HG03159 (cell line): Measurements from ENCODE around the gene SSC5D.

ENCODE experiments used
- ATAC-seq: cut with Tn5 transposase; IDR thresholded peaks from one replicate; pipeline ENCODE4 v1.9.1; 2021; ENCODE audit warnings: mild to moderate bottlenecking, moderate library complexity; ENCODE audit not compliant: unreplicated experiment

SSC5D gene

DNA sequence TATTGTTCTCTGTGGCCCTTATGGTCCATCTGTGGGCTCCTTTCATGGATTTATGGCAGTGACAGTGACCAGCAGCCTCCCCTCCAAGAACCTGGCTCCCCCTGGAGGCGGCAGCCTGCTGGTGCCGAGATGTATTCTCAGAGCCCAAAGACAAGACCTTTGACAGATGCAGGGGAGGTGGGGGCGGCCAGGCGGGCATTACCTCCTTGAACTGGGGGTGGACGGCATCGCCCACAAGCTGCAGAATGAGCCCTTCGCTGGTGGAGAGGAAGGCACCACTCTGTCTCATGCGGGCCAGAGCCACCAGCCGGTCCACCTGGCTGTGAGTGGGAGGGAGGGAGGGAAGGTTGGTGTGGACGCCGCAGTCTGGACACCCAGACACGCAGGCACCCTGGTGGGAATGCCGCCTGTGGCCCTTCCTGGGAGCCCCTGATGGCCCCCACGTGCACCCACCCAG lies 33.4 kb upstream of the SSC5D start:
- no peak for ATAC-seq

- no peak for ATAC-seq
Measured at GRCh38 chr19:55455576-55456235, 32.5 kb upstream of the SSC5D start.

DNA sequence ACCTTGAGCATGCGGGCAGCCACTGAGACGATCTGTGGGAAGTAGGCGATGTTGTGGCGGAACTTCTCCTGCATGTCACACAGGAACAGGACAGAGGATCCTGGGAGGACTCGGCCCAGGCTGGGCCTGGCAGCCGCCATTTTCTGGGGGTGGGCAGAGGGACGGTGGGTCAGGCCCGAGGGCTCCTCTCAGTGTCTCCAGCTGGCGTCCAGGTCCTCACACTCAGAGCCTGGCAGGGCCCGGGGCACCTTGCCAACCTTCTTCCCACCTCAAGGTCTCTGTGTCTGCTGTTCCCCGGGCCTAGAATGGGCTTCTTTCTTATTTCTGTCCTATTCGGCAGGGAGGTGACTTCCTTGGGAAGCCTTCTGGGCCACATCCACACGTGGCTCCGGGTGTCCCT lies 31.9 kb upstream of the SSC5D start:
- no peak for ATAC-seq

DNA sequence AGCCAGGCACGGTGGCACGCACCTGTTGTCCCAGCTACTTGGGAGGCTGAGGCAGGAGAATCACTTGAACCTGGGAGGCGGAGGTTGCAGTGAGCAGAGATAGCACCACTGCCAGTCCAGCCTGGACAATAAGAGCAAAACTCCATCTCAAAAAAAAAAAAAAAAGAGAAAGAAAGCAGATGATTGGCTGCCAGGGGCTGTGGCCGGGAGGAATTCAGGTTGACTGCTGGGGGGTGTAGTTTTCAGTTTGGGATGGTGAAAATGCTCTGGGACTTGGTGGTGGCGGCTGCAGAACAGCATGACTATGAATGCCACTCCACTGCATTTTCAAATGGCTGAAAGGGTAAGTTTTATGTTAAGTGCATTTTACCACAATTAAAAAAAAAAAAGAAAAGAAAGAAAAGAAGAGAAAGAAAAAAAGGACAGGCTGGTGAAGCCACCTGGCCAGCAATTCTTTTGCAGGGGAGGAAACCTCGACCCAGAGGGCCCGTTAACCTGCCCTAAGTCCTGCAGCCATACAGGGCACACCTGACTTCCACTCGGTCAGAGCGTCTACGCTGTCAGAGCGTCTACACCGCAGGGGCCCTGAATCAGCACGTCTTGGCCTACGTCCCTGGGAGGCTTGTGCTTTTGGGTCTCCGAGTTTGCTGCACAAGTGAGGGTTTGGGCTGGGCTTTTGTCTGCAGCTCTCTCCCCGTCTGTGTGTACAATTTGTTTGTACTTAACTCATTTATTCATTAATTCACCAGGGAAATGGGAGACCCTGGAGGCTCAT lies 30.4 kb upstream of the SSC5D start:
- ATAC-seq: no peak

- ATAC-seq: no peak
Measured at GRCh38 chr19:55459551-55459949, 28.7 kb upstream of the SSC5D start.

- no peak for ATAC-seq
Measured at GRCh38 chr19:55459950-55460657, 28.1 kb upstream of the SSC5D start.

DNA sequence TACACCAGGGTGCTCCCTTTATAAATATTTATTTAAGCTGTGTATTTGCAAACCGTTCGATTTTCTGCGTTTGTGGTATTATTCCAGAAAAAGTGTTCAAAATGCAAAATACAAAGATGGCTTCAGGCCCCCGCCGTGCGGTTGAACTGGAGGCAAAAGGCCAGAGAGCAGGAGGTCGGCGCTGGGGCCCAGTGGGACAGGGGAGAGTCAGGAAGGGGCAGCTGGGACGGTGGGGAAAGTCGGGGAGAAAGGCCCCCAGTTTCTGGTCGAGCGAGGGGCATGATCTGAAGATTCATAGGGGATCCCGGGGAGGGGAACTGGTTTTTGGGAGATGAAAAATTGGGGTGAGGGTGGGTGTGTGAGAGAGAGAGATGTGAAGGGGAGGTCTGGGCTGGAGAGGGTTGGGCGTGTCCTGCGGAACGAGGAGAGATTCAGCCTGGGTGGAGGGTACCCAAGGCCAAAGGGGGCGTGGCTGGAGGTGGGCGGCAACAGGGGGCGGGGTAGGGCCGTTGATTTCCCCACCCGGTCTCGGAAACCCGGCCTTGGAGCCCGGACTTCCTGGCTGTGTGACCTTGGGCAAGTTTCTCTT lies 27.5 kb upstream of the SSC5D start:
- ATAC-seq: no peak

DNA sequence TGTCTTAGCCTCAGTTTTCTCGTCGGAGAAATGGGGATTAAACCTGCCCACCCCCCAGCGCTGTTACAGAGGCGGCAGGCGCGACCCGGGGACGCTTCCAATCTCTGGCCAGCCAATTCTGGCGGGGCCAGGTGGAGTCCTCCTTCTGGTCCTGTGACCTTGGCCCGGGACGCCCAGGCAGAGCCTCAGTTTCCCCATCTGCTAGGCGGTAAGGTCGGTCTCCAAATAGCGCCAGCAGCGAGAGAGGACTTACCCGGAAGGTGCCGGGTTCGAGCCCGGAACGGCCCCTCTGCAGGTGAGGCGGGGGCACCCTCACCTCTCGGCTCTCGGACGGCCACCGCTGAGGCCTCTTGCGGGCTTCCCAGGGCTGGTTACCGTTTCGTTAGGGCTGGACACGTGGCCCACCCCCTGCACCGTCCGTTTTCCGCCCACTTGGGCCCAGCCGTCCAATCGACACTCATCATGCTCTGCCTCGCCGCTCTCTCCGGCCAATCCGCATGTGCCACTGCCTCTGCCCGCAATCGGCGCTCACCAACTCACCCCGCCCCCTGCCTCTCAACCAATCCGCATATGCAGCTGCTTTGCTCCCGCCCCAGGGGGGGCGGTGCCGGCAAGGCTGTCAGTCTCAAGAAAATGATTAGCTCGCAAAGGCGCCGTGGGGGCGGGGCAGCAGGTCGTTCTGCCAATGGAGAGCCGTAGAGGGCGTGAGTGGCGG lies 26.8 kb upstream of the SSC5D start, which contains the start of gene ISOC2:
Gene ISOC2, minus strand, starts transcription at position 384 of the 715 bp plus-strand sequence. CDS start 5,156 bp downstream, outside the sequence.
- ATAC-seq: peak; percentile 87

- no peak for ATAC-seq
Measured at GRCh38 chr19:55461974-55462626, 26.1 kb upstream of the SSC5D start.

DNA sequence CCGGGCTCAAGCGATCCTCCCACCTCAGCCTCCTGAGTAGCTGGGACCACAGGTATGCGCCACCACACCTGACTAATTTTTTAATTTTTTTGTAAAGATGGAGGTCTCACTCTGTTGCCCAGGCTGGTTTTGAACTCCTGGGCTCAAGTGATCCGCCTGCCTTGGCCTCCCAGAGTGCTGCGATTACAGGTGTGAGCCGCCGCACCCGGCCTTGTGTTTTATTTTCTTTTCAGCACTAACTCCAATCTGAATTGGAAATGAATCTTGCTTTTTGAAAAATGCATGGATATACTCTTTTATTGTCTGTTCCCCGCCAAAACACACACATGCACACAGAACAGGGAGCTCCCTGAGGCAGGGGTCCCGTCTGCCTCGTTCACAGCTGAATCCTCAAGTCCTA lies 25.5 kb upstream of the SSC5D start:
- ATAC-seq: no peak

- ATAC-seq: no peak
Measured at GRCh38 chr19:55463583-55464031, 24.6 kb upstream of the SSC5D start.

DNA sequence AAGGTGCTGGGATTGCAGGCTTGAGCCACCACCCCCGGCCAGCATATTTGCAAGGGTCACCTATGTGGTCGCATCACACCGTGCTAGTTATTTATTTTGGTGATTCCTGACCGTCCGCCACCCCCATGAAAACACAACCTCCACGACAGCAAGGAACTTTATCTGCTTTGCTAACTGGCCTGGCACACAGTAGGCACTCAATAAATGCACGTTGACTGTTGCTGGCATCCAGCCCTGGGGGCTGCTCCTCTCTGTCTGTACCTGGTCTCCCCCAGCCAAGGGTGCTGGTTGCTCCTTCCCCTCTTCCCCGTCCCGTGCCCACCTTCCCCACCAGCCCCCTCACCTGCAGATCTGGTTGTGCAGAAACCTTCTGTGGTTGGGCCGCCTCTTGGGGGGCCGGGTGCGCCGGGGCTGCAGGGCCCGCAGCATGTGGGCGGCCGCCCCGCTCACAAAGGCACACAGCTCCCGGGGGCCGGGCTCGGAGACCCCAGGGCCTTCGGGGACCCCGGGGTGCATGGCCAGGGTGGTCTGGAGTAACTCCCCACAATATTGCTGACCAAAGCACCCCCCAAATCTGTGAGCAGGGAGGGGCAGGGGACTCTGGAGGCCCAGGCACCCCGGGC lies 24.1 kb upstream of the SSC5D start:
- ATAC-seq: no peak

DNA sequence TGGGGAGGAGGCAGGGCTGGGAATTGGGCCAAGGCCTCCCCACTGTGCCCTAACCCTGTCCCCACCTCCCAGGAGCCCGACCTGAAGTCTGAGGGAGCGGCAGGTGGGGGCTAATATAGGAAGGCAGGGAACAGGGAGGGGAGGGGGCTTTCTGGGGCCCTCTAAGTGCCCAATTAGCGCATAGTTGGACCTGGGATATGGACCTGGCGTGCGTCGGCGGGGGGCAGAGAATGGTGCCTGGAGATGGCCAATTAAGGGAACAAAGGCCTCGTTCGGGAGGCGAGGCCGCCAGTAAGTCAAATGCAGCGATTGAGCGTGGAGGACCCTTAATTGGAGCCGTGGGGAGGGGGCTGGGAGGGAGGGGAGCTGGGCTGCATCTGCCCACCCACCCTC lies 23.6 kb upstream of the SSC5D start, which contains the start of gene C19orf85:
Gene C19orf85, minus strand, starts transcription at position 90 of the 393 bp plus-strand sequence. CDS start 197 bp downstream, outside the sequence.
- ATAC-seq: no peak

- ATAC-seq: no peak
Measured at GRCh38 chr19:55465460-55466240, 22.6 kb upstream of the SSC5D start.

DNA sequence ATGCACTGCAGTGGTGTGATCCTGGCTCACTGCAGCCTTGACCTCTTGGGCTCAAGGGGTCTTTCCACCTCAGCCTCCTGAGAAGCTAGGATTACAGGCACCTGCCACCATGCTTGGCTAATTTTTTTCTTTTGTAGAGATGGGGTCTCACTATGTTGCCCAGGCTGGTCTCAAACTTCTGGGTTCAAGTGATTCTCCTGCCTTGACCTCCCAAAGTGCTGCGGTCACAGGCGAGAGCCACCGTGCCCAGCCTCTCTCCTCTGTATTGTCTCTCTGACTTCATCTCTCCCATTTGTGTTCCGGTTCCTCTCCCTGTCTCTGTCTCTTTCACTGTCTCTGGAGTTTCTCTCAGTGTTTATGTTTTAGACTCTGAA lies 22.0 kb upstream of the SSC5D start:
- ATAC-seq: no peak

GRCh38 chr19:55467236-55468053 lies 20.8 kb upstream of the SSC5D start:
- peak; percentile 60 for ATAC-seq

DNA sequence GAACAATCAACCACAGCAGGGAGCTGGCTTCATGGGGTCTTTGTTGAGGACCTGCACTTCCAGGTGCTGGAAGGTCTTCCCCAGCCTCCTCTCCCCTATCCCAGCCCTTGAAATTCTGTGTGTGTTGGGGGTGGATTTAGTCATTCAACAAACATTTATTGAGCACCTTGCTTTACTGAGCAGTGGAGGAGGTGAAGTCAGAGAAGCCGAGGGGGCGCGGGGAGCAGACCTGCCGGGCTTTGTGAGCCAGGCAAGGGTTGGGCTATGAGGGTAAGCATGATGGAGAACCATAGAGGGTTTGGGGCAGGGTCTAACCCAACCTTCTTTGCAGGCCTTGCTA lies 20.2 kb upstream of the SSC5D start:
- ATAC-seq: no peak

- ATAC-seq: no peak
Measured at GRCh38 chr19:55471266-55471665, 17.0 kb upstream of the SSC5D start.
